Uterus (tissue), 4 donors: ENCODE measurements around the gene NBEA. TPM values are rescaled to one million over a fixed set of nuclear protein-coding genes. Genes with fewer than 3 reads are reported as not detected.

Source experiments
- DNase-seq, 2 donors: peaks; one replicate each; pipeline ENCODE4 v3.0.0-alpha.2; 2019 to 2020
- H3K27ac ChIP-seq, 2 donors: fragments of 200-600 bp; sonication (generic); 1 replicate in 1 of 2; 2 replicates in 1 of 2; pipeline ENCODE4 v1.5.1; 2016 to 2018
- H3K27me3 ChIP-seq, 2 donors: fragments of 200-600 bp; sonication (generic); one replicate each; pipeline ENCODE4 v1.5.1; 2018 to 2019; ENCODE audit warnings: control low read depth in 1 of 2
- H3K36me3 ChIP-seq, 2 donors: fragments of 200-600 bp; sonication (generic); one replicate each; pipeline ENCODE4 v1.5.1; 2019; ENCODE audit warnings: control low read depth in 1 of 2
- H3K4me1 ChIP-seq, 2 donors: fragments of 200-600 bp; sonication (generic); one replicate each; pipeline ENCODE4 v1.5.1; 2018 to 2019; ENCODE audit warnings: control low read depth in 1 of 2
- H3K4me3 ChIP-seq, 2 donors: fragments of 200-600 bp; sonication (generic); 1 replicate in 1 of 2; 2 replicates in 1 of 2; pipeline ENCODE4 v1.5.1; 2018 to 2019; ENCODE audit warnings: mild to moderate bottlenecking in 1 of 2
- H3K9me3 ChIP-seq, 2 donors: fragments of 200-600 bp; sonication (generic); one replicate each; pipeline ENCODE4 v1.5.1; 2019; ENCODE audit warnings: control low read depth in 1 of 2
- CTCF ChIP-seq, 4 experiments: fragments of 200-600 bp in 2 of 4; fragments of 450-650 bp in 2 of 4; sonication (generic) in 2 of 4; IDR thresholded peaks; one replicate each; pipeline ENCODE4 v1.5.1; 2016 to 2019; ENCODE audit warnings: antibody characterized with exemption in 4 of 4, mild to moderate bottlenecking in 2 of 4, moderate library complexity in 1 of 4
- POLR2A ChIP-seq, 2 donors: fragments of 450-650 bp; IDR thresholded peaks; one replicate each; pipeline ENCODE4 v1.6.1; 2016; ENCODE audit warnings: antibody characterized with exemption in 2 of 2, mild to moderate bottlenecking in 1 of 2, moderate library complexity in 1 of 2
- intact Hi-C: fragments of 100-400 bp; cut with DNase I; formaldehyde crosslinking; loops from one replicate; pipeline ENCODE4 v1.15.1; 2023; ENCODE audit warnings: low total_unique reads
- total RNA-seq, 4 donors: library from RNA; depleted of rRNA in 3 of 4; stranded (reverse); fragments of >200 nt in 3 of 4; gene quantifications; one replicate each; pipeline versions ENCODE4 v1.1.0 to v1.2.4, GENCODE V29; 2014 to 2023
- donor health status: DM: yes; HTN: yes; CAD: no.

Gene NBEA
- total RNA-seq, 4 donors from 2014 or later = 15.6 to 58.1 (median 37.3) TPM

GRCh38 chr13:35460061-35460460 is 518.0 kb downstream of the NBEA start:
- no peak for TF ChIP-seq CTCF (IDR thresholded peaks at IDR 0.05)
- intact Hi-C loops = no loop called here

DNA sequence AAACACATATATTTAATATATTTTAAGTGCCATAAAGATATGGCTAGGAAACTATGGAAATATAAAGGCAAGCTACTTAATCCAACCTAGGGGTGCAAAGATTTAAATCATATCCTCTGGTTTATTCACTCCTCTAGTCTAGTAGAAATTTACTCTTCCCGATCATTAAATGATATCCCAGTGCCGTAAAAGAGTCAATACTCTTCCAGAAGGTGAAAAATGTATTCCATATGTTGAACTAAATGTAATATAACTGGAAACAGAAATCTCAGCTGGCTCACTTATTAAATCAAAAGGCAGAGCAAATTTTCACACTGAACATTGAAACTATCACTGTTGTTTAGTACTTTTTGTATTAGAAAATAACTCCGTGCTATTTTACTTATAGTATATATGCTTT is 523.3 kb downstream of the NBEA start:
- Histone ChIP-seq H3K4me1 (no peaks in the 10 kb centered on the region), H3K27ac (no peak overlapping the region), H3K36me3 (no peaks in the 10 kb centered on the region), H3K9me3 (no peaks in the 10 kb centered on the region), H3K27me3 (no peaks in the 10 kb centered on the region), H3K4me3 (no peak overlapping the region)
- intact Hi-C loops = no loop called here
- TF ChIP-seq POLR2A (IDR thresholded peaks at IDR 0.05) (no peak), CTCF (IDR thresholded peaks at IDR 0.05) (no peak)
- no peak for DNase-seq

More at GRCh38 chr13:35460061-35460460, 518.0 kb downstream of the NBEA start:
- Histone ChIP-seq H3K36me3 (no peaks in the 10 kb centered on the region), H3K27me3 (no peaks in the 10 kb centered on the region), H3K27ac (no peak overlapping the region), H3K4me3 (no peak overlapping the region), H3K4me1 (no peaks in the 10 kb centered on the region), H3K9me3 (no peaks in the 10 kb centered on the region)
- DNase-seq = no peak

GRCh38 chr13:35468195-35468594 is 526.1 kb downstream of the NBEA start:
- Histone ChIP-seq H3K4me1 (no peaks in the 10 kb centered on the region), H3K4me3 (no peak overlapping the region), H3K36me3 (no peaks in the 10 kb centered on the region), H3K27ac (no peak overlapping the region), H3K27me3 (no peaks in the 10 kb centered on the region), H3K9me3 (no peaks in the 10 kb centered on the region)
- no peak for DNase-seq
- intact Hi-C loops = no loop called here
- no peak for TF ChIP-seq POLR2A (IDR thresholded peaks at IDR 0.05)
- TF ChIP-seq CTCF (IDR thresholded peaks at IDR 0.05) = no peak

GRCh38 chr13:35469806-35470525 is 527.9 kb downstream of the NBEA start:
- Histone ChIP-seq H3K27me3 (no peaks in the 10 kb centered on the region), H3K9me3 (no peaks in the 10 kb centered on the region), H3K36me3 (no peaks in the 10 kb centered on the region), H3K4me1 (no peaks in the 10 kb centered on the region), H3K4me3 (peak overlapping the region; percentile 14 to 45), H3K27ac (peak overlapping the region in 1 of 2 donors; percentile 73)
- intact Hi-C loops = no loop called here
- no peak for DNase-seq
- no peak for TF ChIP-seq POLR2A (IDR thresholded peaks at IDR 0.05)
- TF ChIP-seq CTCF (IDR thresholded peaks at IDR 0.05) = no peak

DNA sequence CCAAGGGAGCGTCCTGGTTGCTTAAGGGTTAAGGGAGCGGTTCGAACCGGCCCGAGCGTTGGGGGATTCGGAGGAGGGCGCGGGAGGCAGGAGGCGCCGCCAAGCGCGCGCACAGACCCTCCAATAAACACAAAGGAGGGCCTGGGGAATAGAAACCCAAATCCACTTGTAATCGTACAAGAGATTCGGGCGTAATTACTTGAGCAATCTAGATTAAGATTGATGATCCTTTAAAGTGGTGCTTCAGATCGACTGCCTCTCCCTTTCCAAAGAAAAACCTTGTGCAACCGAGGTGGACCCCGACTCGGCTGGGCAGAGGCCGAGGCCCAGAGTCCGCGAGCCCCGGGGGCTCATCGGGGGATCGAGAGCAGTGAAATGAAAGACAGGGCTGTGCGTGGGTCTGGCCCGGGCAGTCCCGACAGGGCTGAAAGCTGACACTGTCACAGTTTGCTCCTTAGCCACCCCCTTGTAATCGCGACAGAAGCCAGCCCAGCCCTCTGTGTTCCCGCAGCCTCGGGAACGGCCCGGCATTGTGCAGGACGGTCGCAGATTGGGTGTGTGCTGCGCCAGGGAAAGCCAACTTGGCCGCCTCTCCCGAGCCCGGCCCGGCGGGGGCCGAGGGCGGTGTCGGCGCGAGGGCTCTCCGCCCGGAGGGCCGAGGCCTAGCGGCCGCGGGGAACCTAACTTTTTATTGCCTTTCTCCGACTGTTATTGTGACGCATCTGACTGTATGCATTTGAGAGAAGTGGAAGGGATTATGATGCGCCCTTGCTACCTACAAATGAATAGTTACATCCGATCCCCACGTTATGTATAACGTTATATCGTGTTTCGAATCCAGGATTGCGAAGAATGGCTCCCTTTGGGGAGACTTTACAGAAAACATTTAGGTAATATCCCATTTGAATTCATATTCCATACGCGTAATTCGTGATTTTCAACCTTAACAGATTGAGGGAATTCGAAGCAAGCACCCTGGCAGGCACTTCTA is 528.9 kb downstream of the NBEA start:
- H3K4me1 ChIP-seq = no peaks in the 10 kb centered on the region
- H3K4me3 ChIP-seq = peak overlapping the region; percentile 14 to 45
- DNase-seq = peak in 1 of 2 donors; percentile 49
- H3K27me3 ChIP-seq = no peaks in the 10 kb centered on the region
- H3K9me3 ChIP-seq = no peaks in the 10 kb centered on the region
- no peaks in the 10 kb centered on the region for H3K36me3 ChIP-seq
- H3K27ac ChIP-seq = peak overlapping the region; percentile 53 to 73
- intact Hi-C loops = no loop called here
- TF ChIP-seq POLR2A (IDR thresholded peaks at IDR 0.05) = no peak
- TF ChIP-seq CTCF (IDR thresholded peaks at IDR 0.05) = no peak
